ENCODE measurements around the gene COL1A1.

Gene COL1A1

GRCh38 chr17:50199803-50200456 is 1.5 kb downstream of the COL1A1 start:
- peak; percentile 33 for DNase-seq (ENCODE audit: low read depth)

GRCh38 chr17:50199211-50199802 is 2.1 kb downstream of the COL1A1 start:
- no peak for DNase-seq (ENCODE audit: low read depth)

GRCh38 chr17:50198026-50198669 is 3.3 kb downstream of the COL1A1 start:
- peak; percentile 29 for DNase-seq (ENCODE audit: low read depth)

- DNase-seq (ENCODE audit: low read depth) = no peak
Measured at GRCh38 chr17:50196826-50197225, 4.6 kb downstream of the COL1A1 start.

GRCh38 chr17:50196036-50196435 is 5.4 kb downstream of the COL1A1 start:
- no peak for DNase-seq (ENCODE audit: low read depth)

GRCh38 chr17:50194934-50195865 is 6.2 kb downstream of the COL1A1 start:
- DNase-seq (ENCODE audit: low read depth) = no peak

GRCh38 chr17:50194140-50194933 is 7.1 kb downstream of the COL1A1 start:
- DNase-seq (ENCODE audit: low read depth) = no peak

GRCh38 chr17:50192618-50193291 is 8.7 kb downstream of the COL1A1 start:
- no peak for DNase-seq (ENCODE audit: low read depth)

GRCh38 chr17:50192144-50192617 is 9.2 kb downstream of the COL1A1 start:
- DNase-seq (ENCODE audit: low read depth) = no peak

GRCh38 chr17:50191359-50192143 is 9.9 kb downstream of the COL1A1 start:
- no peak for DNase-seq (ENCODE audit: low read depth)

GRCh38 chr17:50190603-50191358 is 10.7 kb downstream of the COL1A1 start:
- DNase-seq (ENCODE audit: low read depth) = no peak

- no peak for DNase-seq (ENCODE audit: low read depth)
Measured at GRCh38 chr17:50190293-50190602, 11.2 kb downstream of the COL1A1 start.

- DNase-seq (ENCODE audit: low read depth) = no peak
Measured at GRCh38 chr17:50189550-50190292, 11.7 kb downstream of the COL1A1 start.

- DNase-seq (ENCODE audit: low read depth) = no peak
Measured at GRCh38 chr17:50188921-50189549, 12.4 kb downstream of the COL1A1 start.

- no peak for DNase-seq (ENCODE audit: low read depth)
Measured at GRCh38 chr17:50188531-50188920, 12.9 kb downstream of the COL1A1 start.

- DNase-seq (ENCODE audit: low read depth) = no peak
Measured at GRCh38 chr17:50187751-50188530, 13.5 kb downstream of the COL1A1 start.

GRCh38 chr17:50187394-50187725 is 14.1 kb downstream of the COL1A1 start:
- DNase-seq (ENCODE audit: low read depth) = no peak

All from stimulated activated CD8-positive, alpha-beta memory T cell treated with anti-CD3 and anti-CD28 coated beads, Interleukin-12 subunit alpha, Interleukin-12 subunit beta, amount 100 ng/mL, for 1 hour (primary cell).